Spleen (tissue), 11 donors: ENCODE results near the gene SMTN. TPM values are rescaled to one million over a fixed set of nuclear protein-coding genes. Genes with fewer than 3 reads are reported as not detected.

ENCODE experiments used
- DNase-seq: peaks from one replicate; pipeline ENCODE4 v3.0.0-alpha.2; 2020
- H3K27ac ChIP-seq, 8 donors: fragments of 200-600 bp; sonication (generic) in 7 of 8; 1 replicate in 4 of 8; 2 replicates in 4 of 8; pipeline versions ENCODE4 v1.5.0 to v1.8.0; 2016 to 2021; ENCODE audit warnings: inconsistent platforms in 4 of 8, mild to moderate bottlenecking in 4 of 8, moderate library complexity in 1 of 8
- H3K27me3 ChIP-seq, 7 donors: fragments of 200-600 bp; sonication (generic) in 6 of 7; replicated peaks in 1 of 7; 1 replicate in 4 of 7; 2 replicates in 3 of 7; pipeline versions ENCODE4 v1.5.0 to v1.8.0; 2016 to 2021; ENCODE audit warnings: inconsistent platforms in 3 of 7, mild to moderate bottlenecking in 1 of 7
- H3K36me3 ChIP-seq, 6 donors: fragments of 200-600 bp; sonication (generic) in 5 of 6; 1 replicate in 4 of 6; 2 replicates in 2 of 6; pipeline versions ENCODE4 v1.5.0 to v1.8.0; 2016 to 2021; ENCODE audit warnings: inconsistent platforms in 2 of 6
- H3K4me1 ChIP-seq, 6 donors: fragments of 200-600 bp; sonication (generic) in 5 of 6; 1 replicate in 3 of 6; 2 replicates in 3 of 6; pipeline versions ENCODE4 v1.5.0 to v1.8.0; 2016 to 2021; ENCODE audit warnings: inconsistent platforms in 3 of 6
- H3K4me3 ChIP-seq, 8 donors: fragments of 200-600 bp; sonication (generic) in 7 of 8; 1 replicate in 4 of 8; 2 replicates in 4 of 8; pipeline versions ENCODE4 v1.5.0 to v1.8.0; 2016 to 2021; ENCODE audit warnings: inconsistent platforms in 4 of 8, mild to moderate bottlenecking in 4 of 8, moderate library complexity in 2 of 8
- H3K9me3 ChIP-seq, 8 donors: fragments of 200-600 bp; sonication (generic) in 7 of 8; 1 replicate in 4 of 8; 2 replicates in 4 of 8; pipeline versions ENCODE4 v1.5.0 to v1.8.0; 2016 to 2021; ENCODE audit warnings: inconsistent platforms in 4 of 8
- CTCF ChIP-seq, 11 experiments: fragments of 200-600 bp in 7 of 11; fragments of 450-650 bp in 4 of 11; sonication (generic) in 4 of 11; IDR thresholded peaks in 8 of 11; conservative IDR thresholded peaks in 3 of 11; 1 replicate in 7 of 11; 2 replicates in 4 of 11; pipeline versions ENCODE4 v1.4.0 to v1.8.0; 2016 to 2021; ENCODE audit warnings: antibody characterized with exemption in 11 of 11, inconsistent platforms in 4 of 11, mild to moderate bottlenecking in 1 of 11
- POLR2A ChIP-seq, 3 donors: fragments of 450-650 bp; IDR thresholded peaks; one replicate each; pipeline ENCODE4 v1.5.1; 2017; ENCODE audit warnings: antibody characterized with exemption in 3 of 3, mild to moderate bottlenecking in 1 of 3
- POLR2AphosphoS5 ChIP-seq, 3 donors: sonication (generic); formaldehyde crosslinking; IDR thresholded peaks; one replicate each; pipeline ENCODE4 v1.5.1; 2017; ENCODE audit warnings: antibody characterized with exemption in 3 of 3
- WGBS, 5 donors: extraction: QIAGEN DNeasy Blood & Tissue Kit in 3 of 5; methylation state at CpG; one replicate each; pipeline versions ENCODE4 v1.1.5 to v1.1.7; 2013 to 2018; 5-methylcytosine and 5-hydroxymethylcytosine counted together
- intact Hi-C: fragments of 100-400 bp; cut with DNase I; formaldehyde crosslinking; loops from one replicate; pipeline ENCODE4 v1.15.0; 2023; ENCODE audit warnings: low total_unique reads
- polyA plus RNA-seq, 3 donors: library from polyadenylated mRNA; stranded (reverse); fragments of 200-250 nt; gene quantifications; one replicate each; pipeline ENCODE4 v1.2.1, GENCODE V29; 2013
- total RNA-seq, 7 donors: library from RNA; depleted of rRNA in 3 of 7; stranded (reverse); fragments of >200 nt in 3 of 7; fragmentation: NEBNext Ultra II Directional in 4 of 7; extraction: Animal tissue kit (Norgen Biotek cat#: 25700) in 4 of 7; gene quantifications; one replicate each; pipeline versions ENCODE4 v1.1.0 to v1.2.1, GENCODE V29; 2016 to 2021
- donor health status: healthy with polysubstance abuse.
- donor health status: DM: no; HTN: no; CAD: no; lungs with moderate emphysema.
- donor health status: DM: no; HTN: no; CAD: no.
- donor health status: Bipolar disorder and iron deficiency.
- donor health status: healthy.
- donor health status: DM: no; HTN: no; CAD: no.
- donor health status: DM: yes; HTN: yes; CAD: no.

The SMTN gene
- total and polyA plus RNA-seq, 10 donors: 21.2 to 230 (median 158) TPM

GRCh38 chr22:31088233-31088986, 7.3 kb downstream of the SMTN start:
- peaks cover 0 to 80% (median 45%) of the 10 kb centered on the region in 6 donors for H3K36me3 ChIP-seq
- intact Hi-C loops: loop anchor here (5.0 kb wide), 1 partner anchor 141 kb away; no protein-coding TSS in a partner anchor
- no peak overlapping the region for H3K4me3 ChIP-seq
- no peaks in the 10 kb centered on the region for H3K9me3 ChIP-seq
- peak overlapping the region in 4 of 8 donors; percentile 40 to 96 (median 64) for H3K27ac ChIP-seq
- H3K4me1 ChIP-seq: peaks cover 11 to 89% (median 57%) of the 10 kb centered on the region in 6 donors
- TF ChIP-seq CTCF (IDR thresholded peaks at IDR 0.05 in 8 of 11, conservative IDR thresholded peaks at IDR 0.05 in 3 of 11) (no peak), POLR2AphosphoS5 (IDR thresholded peaks at IDR 0.05) (peak in 2 of 3 donors; percentile 3 to 14)
- no peaks in the 10 kb centered on the region for H3K27me3 ChIP-seq
- no peak for DNase-seq
- 87 to 97% (median 93%) methylated on average over 18 to 26 of the region's 26 CpGs for WGBS, 5 donors

GRCh38 chr22:31089160-31090100, 8.3 kb downstream of the SMTN start:
- 67 to 75% (median 70%) methylated on average over 5 to 9 of the region's 9 CpGs for WGBS, 5 donors
- DNase-seq: peak; percentile 87
- Histone ChIP-seq H3K36me3 (peaks cover 0 to 85% (median 50%) of the 10 kb centered on the region in 6 donors), H3K27ac (peak overlapping the region in 5 of 8 donors; percentile 27 to 96 (median 63)), H3K4me3 (peak overlapping the region in 1 of 8 donors; percentile 13), H3K4me1 (peaks cover 1 to 79% (median 47%) of the 10 kb centered on the region in 6 donors), H3K9me3 (no peaks in the 10 kb centered on the region), H3K27me3 (no peaks in the 10 kb centered on the region)
- TF ChIP-seq CTCF (IDR thresholded peaks at IDR 0.05 in 8 of 11, conservative IDR thresholded peaks at IDR 0.05 in 3 of 11) (peak; percentile 63 to 89 (median 78)), POLR2AphosphoS5 (IDR thresholded peaks at IDR 0.05) (peak; percentile 64 to 83 (median 69)), POLR2A (IDR thresholded peaks at IDR 0.05) (no peak)
- intact Hi-C loops: loop anchor here (5.0 kb wide), 1 partner anchor 142 kb away; no protein-coding TSS in a partner anchor

- Histone ChIP-seq H3K4me1 (peaks cover 0 to 71% (median 41%) of the 10 kb centered on the region in 6 donors), H3K9me3 (no peaks in the 10 kb centered on the region), H3K36me3 (peaks cover 0 to 95% (median 58%) of the 10 kb centered on the region in 6 donors), H3K4me3 (peak overlapping the region in 1 of 8 donors; percentile 13), H3K27me3 (no peaks in the 10 kb centered on the region), H3K27ac (peak overlapping the region in 5 of 8 donors; percentile 27 to 96 (median 63))
- intact Hi-C loops: no loop called here
- 79 to 95% (median 91%) methylated on average over 14 to 15 of the region's 15 CpGs for WGBS, 5 donors
- no peak for TF ChIP-seq CTCF (IDR thresholded peaks at IDR 0.05 in 8 of 11, conservative IDR thresholded peaks at IDR 0.05 in 3 of 11)
- TF ChIP-seq POLR2AphosphoS5 (IDR thresholded peaks at IDR 0.05): no peak
- DNase-seq: no peak
Observed at GRCh38 chr22:31090217-31091085, 9.3 kb downstream of the SMTN start.
